ENCODE data around the gene NAAA. TPM values are rescaled to one million over a fixed set of nuclear protein-coding genes. Genes with fewer than 3 reads are reported as not detected.

Gene NAAA
- total RNA-seq, 1 experiment from 2014 or later, result 17.0 TPM

DNA sequence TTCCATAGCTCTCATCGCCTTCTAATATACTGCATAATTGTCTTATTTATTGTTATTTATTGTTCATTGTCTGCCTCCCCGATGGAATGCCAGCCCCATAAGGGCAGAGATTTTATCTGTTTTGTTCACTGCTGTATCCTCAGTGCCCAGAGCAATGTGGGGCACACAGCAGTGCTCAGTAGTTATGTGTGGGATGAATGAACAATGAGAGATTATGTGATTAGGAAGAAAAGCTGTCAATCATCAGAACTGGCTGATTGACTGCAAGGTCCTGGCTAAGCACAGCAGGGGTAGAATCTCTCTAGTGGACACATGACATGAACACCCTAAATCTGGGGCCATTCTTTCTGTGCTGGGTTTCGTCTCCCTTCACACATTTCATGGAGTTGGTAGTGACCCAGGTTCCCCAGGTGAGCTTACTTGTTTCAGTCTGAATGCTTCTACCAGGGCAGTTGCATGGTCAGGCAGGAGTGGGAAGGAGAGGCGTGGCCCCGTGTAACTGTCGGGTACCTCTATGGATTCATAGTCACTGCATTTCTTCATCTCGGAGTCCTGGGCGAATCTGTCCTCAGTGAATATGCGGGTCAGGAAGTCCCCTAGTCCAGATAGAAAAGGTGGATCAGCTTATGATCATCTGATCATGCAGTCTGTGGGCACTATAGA is 51.1 kb downstream of the NAAA start:
- Histone ChIP-seq H2AFZ (ENCODE audit: low read depth, low read length, poor library complexity, severe bottlenecking) (no peak overlapping the region), H3K36me3 (ENCODE audit: control insufficient read depth in 1 of 2, insufficient read depth in 2 of 2, low read length in 2 of 2) (no peaks in the 10 kb centered on the region), H3K27ac (ENCODE audit: low read depth, low read length) (no peak overlapping the region), H3K4me1 (ENCODE audit: control insufficient read depth in 1 of 2, insufficient read depth in 2 of 2, low read length in 2 of 2) (no peaks in the 10 kb centered on the region), H4K20me1 (ENCODE audit: insufficient read depth) (no peaks in the 10 kb centered on the region), H3K9ac (ENCODE audit: low read length) (no peak overlapping the region), H3K9me2 (ENCODE audit: insufficient read depth) (no peaks in the 10 kb centered on the region), H3K27me3 (ENCODE audit: insufficient read depth, low read length) (no peaks in the 10 kb centered on the region; the same call in 1 of the 2 replicates), H3K4me2 (ENCODE audit: low read length) (no peak overlapping the region), H3K79me2 (ENCODE audit: insufficient read depth, low read length) (no peaks in the 10 kb centered on the region), H3K4me3 (replicated peaks in 1 of 2; ENCODE audit: low read depth in 1 of 2, low read length in 2 of 2) (no peak overlapping the region), H3K9me3 (ENCODE audit: control insufficient read depth in 1 of 2, insufficient read depth in 1 of 2, low read depth in 1 of 2, low read length in 2 of 2) (no peaks in the 10 kb centered on the region)
- ChIA-PET POLR2A (no interaction called here), RAD21 (ENCODE audit: low non-redundant PET in 1 of 2, low total read pairs in 2 of 2, uncharacterized antibody in 2 of 2, unreplicated experiment in 2 of 2) (no interaction called here), CTCF (no interaction called here)
- no peak for TF ChIP-seq YY1 (IDR thresholded peaks at IDR 0.05; ENCODE audit: extremely low read depth, insufficient replicate concordance, low read depth, low read length)
- TF ChIP-seq CBX3 (IDR thresholded peaks at IDR 0.05; ENCODE audit: low read depth), result no peak
- DNase-seq (ENCODE audit: low read depth, low spot score), result no peak
- BruUV-seq (replicated peaks), result no TSS peak
- ATAC-seq, result no peak
- intact Hi-C loops (cut with micrococcal nuclease), result no loop called here

GRCh38 chr4:75886104-75886503 is 54.7 kb downstream of the NAAA start:
- H3K4me3 ChIP-seq (replicated peaks in 1 of 2; ENCODE audit: low read depth in 1 of 2, low read length in 2 of 2), result no peak overlapping the region
- TF ChIP-seq ELF1 (IDR thresholded peaks at IDR 0.05; ENCODE audit: borderline replicate concordance, low read depth) (no peak), ZBTB33 (IDR thresholded peaks at IDR 0.05; ENCODE audit: extremely low read depth, insufficient replicate concordance, low read length) (no peak), YY1 (IDR thresholded peaks at IDR 0.05; ENCODE audit: extremely low read depth, insufficient replicate concordance, low read depth, low read length) (no peak), CTCF (IDR thresholded peaks at IDR 0.05 in 2 of 3, conservative IDR thresholded peaks at IDR 0.05 in 1 of 3; ENCODE audit: borderline replicate concordance in 1 of 3, insufficient read depth in 1 of 3, low read depth in 2 of 3, low read length in 2 of 3) (no peak), SIN3A (IDR thresholded peaks at IDR 0.05; ENCODE audit: low read depth) (no peak), FOSL1 (IDR thresholded peaks at IDR 0.05; ENCODE audit: low read depth) (no peak), EZH2phosphoT487 (IDR thresholded peaks at IDR 0.05; ENCODE audit: borderline replicate concordance) (no peak), RAD21 (IDR thresholded peaks at IDR 0.05; ENCODE audit: low read depth) (no peak), EZH2 (IDR thresholded peaks at IDR 0.05) (no peak)
- H3K9ac ChIP-seq (ENCODE audit: low read length), result no peak overlapping the region
- no peak overlapping the region for H3K27ac ChIP-seq (ENCODE audit: low read depth, low read length)
- BruUV-seq (replicated peaks), result no TSS peak
- H3K79me2 ChIP-seq (ENCODE audit: insufficient read depth, low read length), result no peaks in the 10 kb centered on the region
- POLR2A ChIA-PET, result no interaction called here
- H2AFZ ChIP-seq (ENCODE audit: low read depth, low read length, poor library complexity, severe bottlenecking), result no peak overlapping the region
- no peaks in the 10 kb centered on the region for H3K36me3 ChIP-seq (ENCODE audit: control insufficient read depth in 1 of 2, insufficient read depth in 2 of 2, low read length in 2 of 2)
- H3K4me1 ChIP-seq (ENCODE audit: control insufficient read depth in 1 of 2, insufficient read depth in 2 of 2, low read length in 2 of 2), result no peaks in the 10 kb centered on the region
- CTCF ChIA-PET, result interaction anchor here (2.4 kb wide), 1 partner anchor 10 kb away, joined by 8 read pairs; no protein-coding TSS in a partner anchor
- DNase-seq (ENCODE audit: low read depth, low spot score) (no peak), ATAC-seq (no peak)
- H3K4me2 ChIP-seq (ENCODE audit: low read length), result no peak overlapping the region
- no peaks in the 10 kb centered on the region; the same call in 1 of the 2 replicates for H3K27me3 ChIP-seq (ENCODE audit: insufficient read depth, low read length)
- intact Hi-C loops (cut with micrococcal nuclease), result no loop called here
- no peaks in the 10 kb centered on the region for H3K9me2 ChIP-seq (ENCODE audit: insufficient read depth)
- no peaks in the 10 kb centered on the region for H4K20me1 ChIP-seq (ENCODE audit: insufficient read depth)
- no peaks in the 10 kb centered on the region for H3K9me3 ChIP-seq (ENCODE audit: control insufficient read depth in 1 of 2, insufficient read depth in 1 of 2, low read depth in 1 of 2, low read length in 2 of 2)
- RAD21 ChIA-PET (ENCODE audit: low non-redundant PET in 1 of 2, low total read pairs in 2 of 2, uncharacterized antibody in 2 of 2, unreplicated experiment in 2 of 2), result no interaction called here

Measured in HCT116 (cell line).